HG03565 (cell line): Measurements from ENCODE around the gene RASSF1.
"Not testable (repeated sequence)": the region's sequence is repeated elsewhere in the genome, so short reads cannot be mapped to it uniquely, and the experiment has no call there.

ENCODE experiments used
- ATAC-seq: cut with Tn5 transposase; IDR thresholded peaks from one replicate; pipeline ENCODE4 v1.9.1; 2021; ENCODE audit warnings: mild to moderate bottlenecking, moderate library complexity; ENCODE audit not compliant: unreplicated experiment

RASSF1 gene

DNA sequence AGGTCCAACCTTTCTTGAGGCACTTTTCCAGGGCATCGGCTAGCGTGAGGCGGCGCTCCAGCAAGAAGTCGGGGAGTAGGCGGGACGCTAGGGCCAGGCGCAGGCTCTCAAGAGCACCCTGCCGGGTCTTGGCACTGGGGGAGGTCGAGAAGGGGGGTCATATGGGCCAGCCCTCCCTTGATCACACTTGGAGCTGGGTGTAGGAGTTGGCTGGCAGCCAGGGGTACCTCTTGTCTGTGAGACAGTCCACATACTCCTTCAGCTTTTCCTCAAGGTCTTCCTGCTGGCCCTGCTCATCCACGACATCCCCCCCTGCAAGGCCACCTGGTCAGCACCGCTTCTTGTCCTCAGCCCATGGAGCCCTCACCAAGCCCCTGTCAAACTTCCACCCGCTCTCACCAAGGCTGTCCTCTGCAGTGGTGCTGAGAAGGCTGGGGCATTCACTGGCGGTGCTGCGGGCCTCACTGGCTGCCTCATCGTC, 50.4 kb downstream of the RASSF1 start:
- ATAC-seq, result no peak

DNA sequence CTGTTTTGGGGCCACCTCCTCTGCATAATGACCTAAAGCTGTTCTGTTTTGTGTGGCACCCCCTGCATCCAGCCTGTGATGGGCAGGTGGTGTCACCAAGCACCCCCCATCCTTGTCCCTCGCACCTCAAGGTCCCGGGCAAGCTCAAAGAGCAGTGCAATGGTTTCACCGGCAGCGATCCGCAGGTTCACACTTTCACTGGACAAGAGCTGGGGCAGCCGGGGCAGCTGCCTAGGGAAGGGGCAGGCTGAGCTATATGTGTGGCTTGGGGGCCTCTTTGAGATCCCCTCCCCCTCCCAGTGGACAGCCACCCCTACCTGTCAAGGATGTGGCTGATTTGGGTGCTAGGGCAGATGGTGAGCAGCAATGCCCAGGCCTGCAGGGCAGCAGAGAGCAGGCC, 51.5 kb downstream of the RASSF1 start:
- no peak for ATAC-seq

DNA sequence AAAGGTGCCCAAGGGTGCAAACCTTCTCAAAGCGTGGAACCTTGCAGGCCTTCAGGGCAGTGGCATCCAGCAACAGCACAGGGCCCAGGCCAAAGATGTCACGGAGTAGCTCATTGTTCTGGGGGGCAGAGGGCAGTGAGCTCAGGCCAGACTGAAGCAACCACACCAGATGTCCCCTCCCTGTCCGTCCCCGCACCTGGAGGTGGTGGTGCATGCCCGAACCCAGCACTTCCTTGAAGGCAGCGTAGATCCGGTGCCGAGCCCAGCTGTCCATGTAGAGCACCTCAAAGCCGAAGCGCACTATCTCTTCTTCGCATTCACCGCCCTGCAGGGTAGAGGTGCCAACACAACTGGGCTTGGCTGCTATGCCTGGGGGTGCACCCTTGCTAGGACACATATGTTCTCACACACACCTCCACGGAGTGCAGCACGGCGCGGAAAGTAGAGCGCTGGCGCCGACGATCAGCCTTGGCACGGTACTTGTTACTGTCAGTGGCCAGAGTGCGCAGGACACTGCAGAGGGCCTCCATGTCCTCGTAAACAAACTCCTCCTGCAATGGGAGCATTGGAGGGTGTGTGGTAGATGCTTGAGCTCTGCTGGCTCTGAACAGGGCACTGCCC, 52.1 kb downstream of the RASSF1 start:
- ATAC-seq, result no peak

DNA sequence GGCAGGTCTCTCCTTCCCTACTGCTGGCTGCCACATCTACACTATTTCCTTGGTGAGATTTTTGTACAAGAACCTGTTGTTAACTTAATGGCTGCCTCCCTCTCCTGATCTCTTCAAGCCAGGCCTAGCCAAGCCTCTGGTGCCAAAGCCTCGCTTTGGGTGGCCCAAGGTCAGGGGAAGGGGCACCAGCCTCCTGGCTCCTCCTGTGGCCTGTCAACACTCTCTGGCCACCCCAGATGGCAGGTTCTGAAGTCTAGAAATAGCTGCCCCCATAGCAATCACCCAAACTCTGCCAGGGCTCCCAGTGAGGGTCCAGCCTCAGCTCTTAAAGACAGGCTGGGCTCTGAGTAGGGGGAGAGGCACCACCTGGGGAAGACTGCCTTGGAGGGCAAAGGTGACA, 53.4 kb downstream of the RASSF1 start:
- no peak for ATAC-seq

DNA sequence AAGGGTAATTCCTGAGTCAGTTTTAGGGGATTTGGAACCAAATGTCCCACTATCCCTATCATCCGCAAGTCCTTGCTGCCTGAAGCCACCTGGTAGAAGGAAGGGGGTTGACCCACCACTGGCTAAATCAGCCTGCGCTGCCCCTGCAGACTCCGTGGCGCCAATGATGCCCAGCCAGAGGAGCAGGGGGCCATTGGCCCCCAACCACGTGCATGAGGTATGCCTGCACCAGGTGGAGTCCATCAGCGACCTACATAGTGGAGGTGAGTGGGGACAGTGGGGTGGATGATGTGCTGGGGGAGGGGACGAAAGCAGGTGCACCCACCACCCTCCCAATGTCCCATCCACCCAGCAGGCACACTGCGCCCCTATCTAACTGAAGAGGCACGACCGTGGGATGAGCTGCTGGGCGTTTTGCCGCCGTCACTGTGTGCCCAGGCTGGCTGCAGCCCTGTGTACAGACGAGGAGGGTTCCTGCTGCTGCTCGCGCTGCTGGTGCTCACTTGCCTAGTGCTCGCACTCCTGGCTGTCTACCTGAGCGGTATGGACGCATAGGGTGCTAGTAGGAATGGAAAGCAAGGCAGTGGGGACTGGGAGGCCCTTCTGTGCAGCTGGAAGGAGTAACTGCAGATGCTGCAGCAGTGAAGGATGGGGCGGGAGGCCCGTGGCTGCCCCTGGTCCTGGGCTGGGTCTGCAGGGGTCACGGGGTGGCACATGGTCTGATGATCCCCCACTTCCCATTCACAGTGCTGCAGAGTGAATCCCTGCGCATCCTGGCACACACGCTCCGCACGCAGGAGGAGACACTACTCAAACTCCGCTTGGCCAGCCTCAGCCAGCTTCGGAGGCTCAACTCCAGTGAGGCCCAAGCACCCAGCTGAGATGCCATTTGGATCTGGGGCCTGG, 54.1 kb downstream of the RASSF1 start:
- ATAC-seq, result no peak

DNA sequence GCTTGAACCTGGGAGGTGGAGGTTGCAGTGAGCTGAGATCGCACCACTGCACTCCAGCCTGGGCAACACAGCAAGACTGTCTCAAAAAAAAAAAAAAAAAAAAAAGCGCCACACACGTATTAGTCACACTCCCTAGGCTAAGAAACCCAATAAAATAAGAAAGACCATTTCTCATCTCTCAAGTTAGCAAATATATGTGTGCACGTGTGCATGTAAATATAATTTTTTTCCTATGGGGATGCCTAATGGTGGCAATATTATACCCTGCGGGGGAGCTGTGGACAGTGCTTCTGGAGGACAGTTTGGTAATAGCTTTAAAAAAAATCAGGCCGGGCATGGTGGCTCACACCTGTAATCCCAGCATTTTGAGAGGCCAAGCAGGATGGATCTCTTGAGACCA, 56.5 kb downstream of the RASSF1 start:
- ATAC-seq, result not testable (repeated sequence)
